ENCODE measurements around the gene CMIP. TPM values are rescaled to one million over a fixed set of nuclear protein-coding genes. Genes with fewer than 3 reads are reported as not detected.
A peak's percentile ranks its signal among the peaks of the same experiment; 100 is the strongest.

CMIP gene
- total RNA-seq, 1 experiment from 2014 or later: 48.2 TPM

GRCh38 chr16:81519301-81520150 is 74.9 kb downstream of the CMIP start:
- H2AK5ac ChIP-seq (ENCODE audit: insufficient read length, low read length): no peak overlapping the region
- H4K8ac ChIP-seq (replicated peaks; ENCODE audit: insufficient read length, low read depth, low read length): no peak overlapping the region
- H3K9ac ChIP-seq (ENCODE audit: extremely low read depth, insufficient read length, low read length): no peak overlapping the region
- H3K27ac ChIP-seq (ENCODE audit: insufficient read length, low read depth, low read length): no peak overlapping the region
- no peak overlapping the region for H2AFZ ChIP-seq (ENCODE audit: low read length)
- no peaks in the 10 kb centered on the region for H3K23me2 ChIP-seq (ENCODE audit: insufficient read length, low read depth, low read length, poor library complexity, severe bottlenecking)
- H2BK15ac ChIP-seq (ENCODE audit: low read depth, low read length): no peak overlapping the region
- no peaks in the 10 kb centered on the region for H3K9me3 Mint-ChIP-seq
- H3K27me3 ChIP-seq (ENCODE audit: insufficient read depth, low read length): no peaks in the 10 kb centered on the region
- no peak overlapping the region for H3T11ph ChIP-seq (ENCODE audit: low read length)
- WGBS (ENCODE audit: extremely low coverage, insufficient read length, low lambda C conversion rate): no CpG with 5 or more reads among the region's 9 CpGs
- no peak for TF ChIP-seq CTCF (conservative IDR thresholded peaks at IDR 0.05)
- no peak overlapping the region for H3K56ac ChIP-seq (ENCODE audit: insufficient read length, low read depth, low read length)
- no peaks in the 10 kb centered on the region for H4K20me1 ChIP-seq (ENCODE audit: control insufficient read depth, insufficient read depth, insufficient read length)
- H4K91ac ChIP-seq (ENCODE audit: insufficient read length, low read depth, low read length): no peak overlapping the region
- no peaks in the 10 kb centered on the region for H3K9me3 ChIP-seq (ENCODE audit: control insufficient read depth, low read depth, low read length)
- no peak overlapping the region for H2BK5ac ChIP-seq (ENCODE audit: insufficient read length, low read length)
- H3K79me2 ChIP-seq (ENCODE audit: insufficient read depth, low read length): peaks cover 4% of the 10 kb centered on the region; the same call in 1 of the 2 replicates
- H3K23ac ChIP-seq (ENCODE audit: insufficient read length, low read depth, low read length): no peak overlapping the region
- H4K5ac ChIP-seq (ENCODE audit: insufficient read length, low read depth, low read length): no peak overlapping the region
- no peak for DNase-seq
- H3K4me1 ChIP-seq (ENCODE audit: insufficient read depth, low read length): no peaks in the 10 kb centered on the region
- no peak overlapping the region for H2BK12ac ChIP-seq (ENCODE audit: insufficient read length, low read depth, low read length)
- H3K14ac ChIP-seq (ENCODE audit: insufficient read depth, low read length): no peak overlapping the region
- peak overlapping the region in 2 of 3 experiments; percentile 69 to 90; a peak in 3 of 7 replicates for H3K27ac Mint-ChIP-seq
- peaks cover 6 to 19% of the 10 kb centered on the region in 2 experiments for H3K4me1 Mint-ChIP-seq
- peaks cover 19% of the 10 kb centered on the region for H3K79me1 ChIP-seq (ENCODE audit: insufficient read depth, low read depth, low read length, poor library complexity, severe bottlenecking)
- no peak overlapping the region for H3K4me2 ChIP-seq (ENCODE audit: insufficient read depth, insufficient read length, low read length)
- no peaks in the 10 kb centered on the region for H3K27me3 Mint-ChIP-seq (ENCODE audit: low read depth)
- H3K36me3 Mint-ChIP-seq (ENCODE audit: insufficient read depth in 1 of 3, low read depth in 3 of 3): peaks cover 7 to 16% (median 12%) of the 10 kb centered on the region in 3 experiments; a peak in 6 of 7 replicates
- H3K4me3 Mint-ChIP-seq: no peak overlapping the region
- no peak overlapping the region for H2BK20ac ChIP-seq (ENCODE audit: low read depth, low read length, poor library complexity, severe bottlenecking)
- H3K4ac ChIP-seq (ENCODE audit: low read depth, low read length): no peak overlapping the region
- no peak overlapping the region for H3K18ac ChIP-seq (ENCODE audit: insufficient read length, low read depth, low read length)
- no peak overlapping the region for H2BK120ac ChIP-seq (ENCODE audit: low read depth, low read length, poor library complexity, severe bottlenecking)

Data from H9 (cell line).